ENCODE measurements around the gene PLXND1.

Gene PLXND1

GRCh38 chr3:129576514-129577352, 29.7 kb downstream of the PLXND1 start:
- no peak overlapping the region for H3K4me3 ChIP-seq (replicated peaks; ENCODE audit: low read depth, low read length)
- no peak for DNase-seq (ENCODE audit: extremely low read depth, low read depth)

GRCh38 chr3:129575997-129576384, 30.5 kb downstream of the PLXND1 start:
- no peak for DNase-seq (ENCODE audit: extremely low read depth, low read depth)
- no peak for TF ChIP-seq CTCF (IDR thresholded peaks at IDR 0.05; ENCODE audit: low read depth, low read length, missing control alignments)
- no peak overlapping the region for H3K4me3 ChIP-seq (replicated peaks; ENCODE audit: low read depth, low read length)

More at GRCh38 chr3:129576514-129577352, 29.7 kb downstream of the PLXND1 start:
- no peak for TF ChIP-seq CTCF (IDR thresholded peaks at IDR 0.05; ENCODE audit: low read depth, low read length, missing control alignments)

GRCh38 chr3:129575233-129575996, 31.1 kb downstream of the PLXND1 start:
- no peak for DNase-seq (ENCODE audit: extremely low read depth, low read depth)
- H3K4me3 ChIP-seq (replicated peaks; ENCODE audit: low read depth, low read length), result no peak overlapping the region
- TF ChIP-seq CTCF (IDR thresholded peaks at IDR 0.05; ENCODE audit: low read depth, low read length, missing control alignments), result no peak

GRCh38 chr3:129574206-129574605, 32.3 kb downstream of the PLXND1 start:
- H3K4me3 ChIP-seq (replicated peaks; ENCODE audit: low read depth, low read length), result no peak overlapping the region
- TF ChIP-seq CTCF (IDR thresholded peaks at IDR 0.05; ENCODE audit: low read depth, low read length, missing control alignments), result no peak
- no peak for DNase-seq (ENCODE audit: extremely low read depth, low read depth)

GRCh38 chr3:129573493-129573892, 33.0 kb downstream of the PLXND1 start:
- DNase-seq (ENCODE audit: extremely low read depth, low read depth), result no peak
- no peak overlapping the region for H3K4me3 ChIP-seq (replicated peaks; ENCODE audit: low read depth, low read length)
- no peak for TF ChIP-seq CTCF (IDR thresholded peaks at IDR 0.05; ENCODE audit: low read depth, low read length, missing control alignments)

GRCh38 chr3:129572603-129573002, 33.9 kb downstream of the PLXND1 start:
- no peak for DNase-seq (ENCODE audit: extremely low read depth, low read depth)
- no peak for TF ChIP-seq CTCF (IDR thresholded peaks at IDR 0.05; ENCODE audit: low read depth, low read length, missing control alignments)

More at GRCh38 chr3:129572603-129573002, 33.9 kb downstream of the PLXND1 start:
- H3K4me3 ChIP-seq (replicated peaks; ENCODE audit: low read depth, low read length), result no peak overlapping the region
